Endothelial cell of umbilical vein (primary cell): Measurements from ENCODE around the gene AAGAB. TPM values are rescaled to one million over a fixed set of nuclear protein-coding genes. Genes with fewer than 3 reads are reported as not detected.

Experiments used
- BruUV-seq: library from RNA; stranded (reverse); fragments of 400-500 nt; replicated peaks from 2 replicates; lab custom pipeline; 2021; lab: Mats Ljungman, UMichigan
- CTCF ChIA-PET: fragments of 300-600, 350-600 bp; sonication (Branson Sonifier 250); formaldehyde crosslinking; loops from one replicate; lab custom pipeline; 2021; ENCODE audit warnings: antibody characterized with exemption, inconsistent platforms; lab: Charles Lee
- POLR2A ChIA-PET: fragments of 300-600, 350-600 bp; sonication (Branson Sonifier 250); formaldehyde crosslinking; loops from one replicate; lab custom pipeline; 2021; ENCODE audit warnings: antibody characterized with exemption, inconsistent platforms; lab: Charles Lee
- DNase-seq: peaks from one replicate; pipeline ENCODE4 v3.0.0-alpha.2; 2011; ENCODE audit warnings: low read depth, low spot score
- FAIRE-seq: peaks from 2 replicates; lab custom pipeline; 2011; peaks lifted over from hg19 to GRCh38; lab: Jason Lieb, UNC
- H2AFZ ChIP-seq: 2 replicates; pipeline ENCODE4 v1.6.0; 2012; ENCODE audit warnings: low read depth, low read length, control low read depth, inconsistent platforms
- H3K27ac ChIP-seq: 2 replicates; pipeline ENCODE4 v1.5.1; 2011; ENCODE audit warnings: low read depth, mild to moderate bottlenecking, control low read depth, low read length, moderate library complexity; ENCODE audit not compliant: insufficient read depth
- H3K27me3 ChIP-seq, 2 experiments: 2 replicates each; pipeline versions ENCODE4 v1.6.0 to v1.6.1; 2011; ENCODE audit warnings: low read length in 2 of 2, mixed read lengths in 1 of 2; ENCODE audit not compliant: control insufficient read depth in 2 of 2, insufficient read depth in 2 of 2
- H3K36me3 ChIP-seq, 2 experiments: 2 replicates in 1 of 2; 3 replicates in 1 of 2; pipeline ENCODE4 v1.5.1; 2011; ENCODE audit warnings: low read length in 2 of 2, mild to moderate bottlenecking in 1 of 2, moderate library complexity in 1 of 2; ENCODE audit not compliant: control insufficient read depth in 2 of 2, insufficient read depth in 2 of 2; ENCODE audit errors: extremely low read depth in 1 of 2
- H3K4me1 ChIP-seq: 3 replicates; pipeline ENCODE4 v1.5.1; 2011; ENCODE audit warnings: mild to moderate bottlenecking, low read length; ENCODE audit not compliant: control insufficient read depth, insufficient read depth; ENCODE audit errors: extremely low read depth
- H3K4me2 ChIP-seq: 2 replicates; pipeline ENCODE4 v1.6.1; 2011; ENCODE audit warnings: low read length, control low read depth, mixed read lengths; ENCODE audit not compliant: insufficient read depth
- H3K4me3 ChIP-seq, 3 experiments: fragments of 200-600 bp in 1 of 3; sonication (generic), shearing (Covaris generic) in 1 of 3; replicated peaks in 1 of 3; 2 replicates each; pipeline ENCODE4 v1.5.1; 2011 to 2016; ENCODE audit warnings: control low read depth in 3 of 3, low read length in 3 of 3, mild to moderate bottlenecking in 2 of 3, inconsistent platforms in 1 of 3, low read depth in 1 of 3, moderate library complexity in 1 of 3; ENCODE audit not compliant: insufficient read depth in 1 of 3
- H3K79me2 ChIP-seq: 2 replicates; pipeline ENCODE4 v1.6.0; 2012; ENCODE audit warnings: low read length, inconsistent platforms; ENCODE audit not compliant: control insufficient read depth, insufficient read depth
- H3K9ac ChIP-seq: replicated peaks from 2 replicates; pipeline ENCODE3; 2011; ENCODE audit warnings: low read length, control low read depth; ENCODE audit not compliant: insufficient read depth; ENCODE audit errors: extremely low read depth
- H3K9me1 ChIP-seq: replicated peaks from 3 replicates; pipeline ENCODE4 v1.6.0; 2011; ENCODE audit warnings: mild to moderate bottlenecking, low read length; ENCODE audit not compliant: control insufficient read depth, insufficient read depth; ENCODE audit errors: extremely low read depth
- H3K9me3 ChIP-seq: replicated peaks from 2 replicates; pipeline ENCODE4 v1.5.1; 2012; ENCODE audit warnings: low read length, inconsistent platforms; ENCODE audit not compliant: control insufficient read depth, insufficient read depth
- H4K20me1 ChIP-seq: replicated peaks from 2 replicates; pipeline ENCODE3; 2011; ENCODE audit warnings: mild to moderate bottlenecking, low read length; ENCODE audit not compliant: control insufficient read depth, insufficient read depth; ENCODE audit errors: extremely low read depth
- EZH2 ChIP-seq: IDR thresholded peaks from 2 replicates; pipeline ENCODE4 v1.6.1; 2012; ENCODE audit warnings: borderline replicate concordance, low read depth, mild to moderate bottlenecking, moderate library complexity, low read length, inconsistent platforms; ENCODE audit not compliant: severe bottlenecking
- FOS ChIP-seq: IDR thresholded peaks from 2 replicates; pipeline ENCODE4 v1.6.1; 2011; ENCODE audit warnings: mild to moderate bottlenecking, low read length, moderate library complexity, borderline replicate concordance; ENCODE audit not compliant: insufficient read depth
- GATA2 ChIP-seq: IDR thresholded peaks from 2 replicates; pipeline ENCODE4 v1.7.0; 2011; ENCODE audit warnings: low read depth, mild to moderate bottlenecking, moderate library complexity, mixed read lengths, low read length; ENCODE audit not compliant: insufficient read length, insufficient read depth
- JUN ChIP-seq: IDR thresholded peaks from 2 replicates; pipeline ENCODE4 v1.6.1; 2011; ENCODE audit warnings: borderline replicate concordance, low read depth; ENCODE audit not compliant: insufficient read length, insufficient read depth
- MYC ChIP-seq: IDR thresholded peaks from one replicate; pipeline ENCODE4 v1.6.1; 2011; ENCODE audit warnings: mild to moderate bottlenecking, low read depth, low read length
- POLR2A ChIP-seq: IDR thresholded peaks from 2 replicates; pipeline ENCODE4 v1.6.1; 2012; ENCODE audit warnings: low read depth, mild to moderate bottlenecking, control low read depth, low read length
- POLR2AphosphoS5 ChIP-seq: IDR thresholded peaks from 2 replicates; pipeline ENCODE4 v1.6.1; 2012; ENCODE audit warnings: low read depth, mild to moderate bottlenecking, control low read depth, low read length, moderate library complexity; ENCODE audit not compliant: insufficient read depth
- dilution Hi-C: fragments of 300-500 bp; cut with MboI; formaldehyde crosslinking; loops from one replicate; pipeline ENCODE4 v1.15.0; 2019; ENCODE audit warnings: low sequenced_read_pairs; ENCODE audit not compliant: extremely low pct_ligation_motif_present
- intact Hi-C: fragments of 100-400 bp; cut with micrococcal nuclease; formaldehyde crosslinking; loops from one replicate; pipeline ENCODE4 v1.10.0; 2022
- polyA plus RNA-seq, 4 experiments: library from polyadenylated mRNA; depleted of rRNA in 3 of 4; stranded (reverse) in 3 of 4; unstranded in 1 of 4; fragments of >200 nt; gene quantifications; 2 replicates each; pipeline versions ENCODE4 v1.2.1 to v1.2.3, GENCODE V29; 2011 to 2012; ENCODE audit warnings: missing spikeins in 1 of 4
- total RNA-seq: library from RNA; stranded (reverse); gene quantifications from 2 replicates; pipeline ENCODE4 v1.2.3, GENCODE V29; 2021
- TF ChIP-seq, protein P1 (sequence below): IDR thresholded peaks from 2 replicates; pipeline ENCODE4 v1.6.1; 2011; ENCODE audit not compliant: insufficient read depth, insufficient read length
- TF ChIP-seq, protein P2 (sequence below), 2 donors: IDR thresholded peaks; 1 replicate in 1 of 2; 2 replicates in 1 of 2; pipeline ENCODE4 v1.5.1; 2011; ENCODE audit warnings: low read length in 2 of 2, mild to moderate bottlenecking in 2 of 2, moderate library complexity in 2 of 2, control low read depth in 1 of 2, inconsistent platforms in 1 of 2, low read depth in 1 of 2; ENCODE audit not compliant: insufficient read depth in 1 of 2; ENCODE audit errors: extremely low read depth in 1 of 2

AAGAB gene
- total and polyA plus RNA-seq, 2 donors (not counting 3 experiments of a cell fraction or from before 2014, with no cell fraction given): 21.2 to 42.6 TPM

DNA sequence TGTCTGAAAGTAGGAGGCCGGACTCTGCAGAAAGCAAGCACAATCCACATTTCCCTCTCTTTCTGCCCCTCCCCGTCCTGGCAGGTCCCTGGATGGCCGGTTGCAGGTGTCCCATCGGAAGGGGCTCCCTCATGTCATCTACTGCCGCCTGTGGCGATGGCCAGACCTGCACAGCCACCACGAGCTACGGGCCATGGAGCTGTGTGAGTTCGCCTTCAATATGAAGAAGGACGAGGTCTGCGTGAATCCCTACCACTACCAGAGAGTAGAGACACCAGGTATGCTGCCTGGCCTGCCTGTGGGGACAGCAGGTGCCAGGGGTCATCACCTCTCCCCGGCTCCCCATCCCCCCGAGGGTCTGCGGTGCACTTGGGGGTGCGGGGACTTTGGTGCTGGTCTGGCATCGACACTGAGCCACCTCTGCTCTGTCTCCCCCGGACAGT is 89.6 kb downstream of the AAGAB start:
- Histone ChIP-seq H3K9me3 (no peaks in the 10 kb centered on the region), H3K9me1 (no peaks in the 10 kb centered on the region), H3K27me3 (no peaks in the 10 kb centered on the region), H3K36me3 (peaks cover 9 to 16% of the 10 kb centered on the region in 2 experiments), H3K4me3 (no peak overlapping the region), H4K20me1 (no peaks in the 10 kb centered on the region), H3K4me2 (no peak overlapping the region), H3K27ac (peak overlapping the region; percentile 83), H3K9ac (peak overlapping the region; percentile 45), H2AFZ (no peak overlapping the region), H3K4me1 (peaks cover 51% of the 10 kb centered on the region), H3K79me2 (peaks cover 75% of the 10 kb centered on the region)
- intact Hi-C loops (loop anchor here (1.0 kb wide), 1 partner anchor 15 kb away; no protein-coding TSS in a partner anchor), dilution Hi-C loops (no loop called here)
- CTCF ChIA-PET: interaction anchor here (1.2 to 1.7 kb wide), 3 partner anchors 16 to 268 kb away, joined by 3 to 5 read pairs (median 4); no protein-coding TSS in a partner anchor
- POLR2A ChIA-PET: interaction anchor here (2.3 kb wide), 1 partner anchor 16 kb away, joined by 6 read pairs; no protein-coding TSS in a partner anchor
- no TSS peak for BruUV-seq
- TF ChIP-seq, protein P1, sequence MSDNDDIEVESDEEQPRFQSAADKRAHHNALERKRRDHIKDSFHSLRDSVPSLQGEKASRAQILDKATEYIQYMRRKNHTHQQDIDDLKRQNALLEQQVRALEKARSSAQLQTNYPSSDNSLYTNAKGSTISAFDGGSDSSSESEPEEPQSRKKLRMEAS: no peak
- TF ChIP-seq EZH2 (no peak), POLR2AphosphoS5 (no peak), JUN (no peak), GATA2 (no peak), POLR2A (no peak), FOS (no peak), MYC (no peak)
- TF ChIP-seq, protein P2, sequence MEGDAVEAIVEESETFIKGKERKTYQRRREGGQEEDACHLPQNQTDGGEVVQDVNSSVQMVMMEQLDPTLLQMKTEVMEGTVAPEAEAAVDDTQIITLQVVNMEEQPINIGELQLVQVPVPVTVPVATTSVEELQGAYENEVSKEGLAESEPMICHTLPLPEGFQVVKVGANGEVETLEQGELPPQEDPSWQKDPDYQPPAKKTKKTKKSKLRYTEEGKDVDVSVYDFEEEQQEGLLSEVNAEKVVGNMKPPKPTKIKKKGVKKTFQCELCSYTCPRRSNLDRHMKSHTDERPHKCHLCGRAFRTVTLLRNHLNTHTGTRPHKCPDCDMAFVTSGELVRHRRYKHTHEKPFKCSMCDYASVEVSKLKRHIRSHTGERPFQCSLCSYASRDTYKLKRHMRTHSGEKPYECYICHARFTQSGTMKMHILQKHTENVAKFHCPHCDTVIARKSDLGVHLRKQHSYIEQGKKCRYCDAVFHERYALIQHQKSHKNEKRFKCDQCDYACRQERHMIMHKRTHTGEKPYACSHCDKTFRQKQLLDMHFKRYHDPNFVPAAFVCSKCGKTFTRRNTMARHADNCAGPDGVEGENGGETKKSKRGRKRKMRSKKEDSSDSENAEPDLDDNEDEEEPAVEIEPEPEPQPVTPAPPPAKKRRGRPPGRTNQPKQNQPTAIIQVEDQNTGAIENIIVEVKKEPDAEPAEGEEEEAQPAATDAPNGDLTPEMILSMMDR (IDR thresholded peaks at IDR 0.05; ENCODE audit: extremely low read depth in 1 of 2, insufficient read depth in 1 of 2, low read depth in 1 of 2, low read length in 2 of 2): no peak
- FAIRE-seq: no peak
- DNase-seq: no peak
